Colonic mucosa (tissue), 4 donors: ENCODE results near the gene LRP4. TPM values are rescaled to one million over a fixed set of nuclear protein-coding genes. Genes with fewer than 3 reads are reported as not detected.

ENCODE experiments used
- DNase-seq: peaks from one replicate; pipeline ENCODE4 v3.0.0-alpha.2; 2020
- H3K27ac ChIP-seq: fragments of 200-600 bp; one replicate; pipeline ENCODE4 v1.8.0; 2021
- H3K27me3 ChIP-seq: fragments of 200-600 bp; one replicate; pipeline ENCODE4 v1.8.0; 2021
- H3K36me3 ChIP-seq: fragments of 200-600 bp; one replicate; pipeline ENCODE4 v1.8.0; 2021
- H3K4me1 ChIP-seq: fragments of 200-600 bp; one replicate; pipeline ENCODE4 v1.8.0; 2021; ENCODE audit warnings: mild to moderate bottlenecking
- H3K4me3 ChIP-seq: fragments of 200-600 bp; one replicate; pipeline ENCODE4 v1.8.0; 2021
- H3K9ac ChIP-seq, 2 donors: one replicate each; pipeline ENCODE4 v1.7.0; 2013; ENCODE audit warnings: control low read depth in 2 of 2, low read depth in 2 of 2, low read length in 2 of 2
- H3K9me3 ChIP-seq: fragments of 200-600 bp; one replicate; pipeline ENCODE4 v1.8.0; 2021
- intact Hi-C: fragments of 100-400 bp; cut with DNase I; formaldehyde crosslinking; loops from one replicate; pipeline ENCODE4 v1.14.1; 2022
- total RNA-seq, 2 donors: library from RNA; stranded (reverse); fragmentation: NEBNext Ultra II Directional in 1 of 2; extraction: Animal tissue kit (Norgen Biotek cat#: 25700) in 1 of 2; gene quantifications; one replicate each; pipeline ENCODE4 v1.2.1, GENCODE V29; 2021
- TF ChIP-seq, protein P1 (sequence below): fragments of 200-600 bp; IDR thresholded peaks from one replicate; pipeline ENCODE4 v1.8.0; 2022; ENCODE audit warnings: antibody characterized with exemption, mild to moderate bottlenecking
- donor health status: healthy.
- donor health status: DM: no; HTN: no; CAD: no.
- donor health status: DM: no; HTN: no; CAD: no.

LRP4 gene
- total RNA-seq, 2 donors from 2014 or later = 23.6 to 62.6 TPM

GRCh38 chr11:46958777-46959176 is 40.4 kb upstream of the LRP4 start:
- Histone ChIP-seq H3K36me3 (no peaks in the 10 kb centered on the region), H3K9me3 (no peaks in the 10 kb centered on the region), H3K27ac (no peak overlapping the region), H3K4me1 (no peaks in the 10 kb centered on the region), H3K27me3 (no peaks in the 10 kb centered on the region), H3K9ac (no peak overlapping the region), H3K4me3 (no peak overlapping the region)
- TF ChIP-seq, protein P1, sequence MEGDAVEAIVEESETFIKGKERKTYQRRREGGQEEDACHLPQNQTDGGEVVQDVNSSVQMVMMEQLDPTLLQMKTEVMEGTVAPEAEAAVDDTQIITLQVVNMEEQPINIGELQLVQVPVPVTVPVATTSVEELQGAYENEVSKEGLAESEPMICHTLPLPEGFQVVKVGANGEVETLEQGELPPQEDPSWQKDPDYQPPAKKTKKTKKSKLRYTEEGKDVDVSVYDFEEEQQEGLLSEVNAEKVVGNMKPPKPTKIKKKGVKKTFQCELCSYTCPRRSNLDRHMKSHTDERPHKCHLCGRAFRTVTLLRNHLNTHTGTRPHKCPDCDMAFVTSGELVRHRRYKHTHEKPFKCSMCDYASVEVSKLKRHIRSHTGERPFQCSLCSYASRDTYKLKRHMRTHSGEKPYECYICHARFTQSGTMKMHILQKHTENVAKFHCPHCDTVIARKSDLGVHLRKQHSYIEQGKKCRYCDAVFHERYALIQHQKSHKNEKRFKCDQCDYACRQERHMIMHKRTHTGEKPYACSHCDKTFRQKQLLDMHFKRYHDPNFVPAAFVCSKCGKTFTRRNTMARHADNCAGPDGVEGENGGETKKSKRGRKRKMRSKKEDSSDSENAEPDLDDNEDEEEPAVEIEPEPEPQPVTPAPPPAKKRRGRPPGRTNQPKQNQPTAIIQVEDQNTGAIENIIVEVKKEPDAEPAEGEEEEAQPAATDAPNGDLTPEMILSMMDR = no peak
- intact Hi-C loops = no loop called here
- no peak for DNase-seq

DNA sequence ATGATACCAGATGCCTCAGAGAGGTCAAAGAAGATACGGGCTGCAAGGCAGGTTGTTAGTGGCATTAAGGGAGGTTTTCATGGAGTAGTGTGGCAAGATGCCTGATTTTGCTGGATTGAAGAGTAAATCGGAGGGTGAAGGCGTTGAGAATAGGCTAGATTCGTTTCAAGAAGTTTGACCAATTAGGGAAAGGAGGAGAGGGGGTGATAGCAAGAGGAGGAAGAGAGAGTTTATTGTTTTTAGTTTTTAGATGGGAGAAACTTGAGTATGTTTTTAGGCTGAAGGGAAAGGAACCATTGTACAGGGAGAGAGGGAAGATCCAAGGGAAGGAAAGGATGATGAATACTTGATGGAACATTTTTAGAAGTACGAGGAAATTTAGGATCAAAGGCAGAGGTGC is 34.7 kb upstream of the LRP4 start:
- DNase-seq = no peak
- no peaks in the 10 kb centered on the region for H3K9me3 ChIP-seq
- TF ChIP-seq, protein P1 = no peak
- H3K27me3 ChIP-seq = no peaks in the 10 kb centered on the region
- intact Hi-C loops = no loop called here
- H3K36me3 ChIP-seq = no peaks in the 10 kb centered on the region
- no peak overlapping the region for H3K9ac ChIP-seq
- H3K4me3 ChIP-seq = no peak overlapping the region
- no peaks in the 10 kb centered on the region for H3K4me1 ChIP-seq
- no peak overlapping the region for H3K27ac ChIP-seq

GRCh38 chr11:46952553-46952952 is 34.2 kb upstream of the LRP4 start:
- DNase-seq = no peak
- intact Hi-C loops = no loop called here
- no peak overlapping the region for H3K9ac ChIP-seq
- no peaks in the 10 kb centered on the region for H3K4me1 ChIP-seq
- H3K27me3 ChIP-seq = no peaks in the 10 kb centered on the region
- no peak overlapping the region for H3K27ac ChIP-seq
- no peaks in the 10 kb centered on the region for H3K9me3 ChIP-seq
- H3K4me3 ChIP-seq = no peak overlapping the region
- TF ChIP-seq, protein P1 = no peak
- no peaks in the 10 kb centered on the region for H3K36me3 ChIP-seq

DNA sequence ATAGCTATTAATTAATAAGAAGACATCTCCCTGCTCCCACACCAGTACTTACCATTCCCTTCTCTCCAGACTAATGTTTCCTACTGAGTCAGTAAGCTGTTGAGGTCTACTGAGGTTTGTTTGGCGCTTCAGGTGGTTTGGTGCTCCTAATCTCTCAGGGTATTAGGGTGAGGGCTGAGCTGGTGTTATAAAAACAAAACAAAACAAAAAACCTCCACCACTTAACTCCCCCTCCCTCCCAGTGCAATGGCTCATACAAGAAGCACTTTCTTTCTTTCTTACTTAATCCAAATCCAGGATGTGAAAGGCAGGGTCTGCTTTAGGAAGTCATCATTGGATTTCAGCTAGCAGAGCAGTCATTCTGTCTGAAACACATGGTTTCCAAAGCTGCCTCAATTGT is 33.5 kb upstream of the LRP4 start:
- intact Hi-C loops = no loop called here
- Histone ChIP-seq H3K4me1 (no peaks in the 10 kb centered on the region), H3K27ac (no peak overlapping the region), H3K9me3 (no peaks in the 10 kb centered on the region), H3K4me3 (no peak overlapping the region), H3K27me3 (no peaks in the 10 kb centered on the region), H3K36me3 (no peaks in the 10 kb centered on the region), H3K9ac (no peak overlapping the region)
- no peak for DNase-seq
- TF ChIP-seq, protein P1 = no peak

DNA sequence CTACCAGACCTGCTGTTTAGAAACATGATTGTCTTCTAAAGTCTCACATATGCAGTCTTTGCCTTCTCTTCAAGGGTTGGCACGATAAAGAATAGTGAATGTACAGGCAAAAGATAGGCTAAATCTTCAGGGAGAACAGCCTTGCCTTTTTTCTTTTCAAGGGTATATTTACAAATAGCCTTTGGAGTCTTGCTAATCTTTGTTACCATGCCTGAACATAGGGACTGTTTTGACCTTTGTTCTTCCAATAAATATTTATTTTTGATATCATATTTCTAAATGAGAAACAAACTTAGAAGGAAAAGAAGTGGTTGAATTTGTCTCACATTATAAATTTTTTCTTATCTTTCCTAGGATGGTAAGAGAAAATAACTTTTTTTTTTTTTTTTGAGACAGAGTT is 30.9 kb upstream of the LRP4 start:
- Histone ChIP-seq H3K4me3 (no peak overlapping the region), H3K9ac (no peak overlapping the region), H3K36me3 (no peaks in the 10 kb centered on the region), H3K27me3 (no peaks in the 10 kb centered on the region), H3K9me3 (no peaks in the 10 kb centered on the region), H3K4me1 (no peaks in the 10 kb centered on the region), H3K27ac (peak overlapping the region; percentile 30)
- no peak for DNase-seq
- intact Hi-C loops = no loop called here
- TF ChIP-seq, protein P1 = no peak
